Measurements from ENCODE around the gene CD86. TPM values are rescaled to one million over a fixed set of nuclear protein-coding genes. Genes with fewer than 3 reads are reported as not detected.

The CD86 gene
- 1 to 10 TPM; 1.9 to 2.5 TPM for total RNA-seq

- no peak within 1 kb of the TSS for H3K4me3 Mint-ChIP-seq
- H3K27me3 Mint-ChIP-seq: peaks cover 41% of the 10 kb centered on the region
- POLR2A ChIA-PET: no interaction called here
These were observed at the start of gene CD86 for GRCh38 chr3:122055215-122055614. Gene CD86 (plus strand): TSS chr3:122055362. CDS start chr3:122055490, 128 bp downstream.

GRCh38 chr3:122006267-122006666 lies 48.9 kb upstream of the CD86 start:
- Mint-ChIP-seq H3K27ac (no peak overlapping the region), H3K4me3 (no peak overlapping the region), H3K27me3 (peaks cover 12% of the 10 kb centered on the region), H3K36me3 (ENCODE audit: low read depth) (no peaks in the 10 kb centered on the region), H3K4me1 (peaks cover 12% of the 10 kb centered on the region), H3K9me3 (no peaks in the 10 kb centered on the region)
- POLR2A ChIA-PET: no interaction called here
- CTCF ChIA-PET: interaction anchor here (0.8 kb wide), 1 partner anchor 10 kb away, joined by 3 read pairs; no protein-coding TSS in a partner anchor
- no peak for DNase-seq

More at GRCh38 chr3:122055215-122055614, at the start of gene CD86:
- Mint-ChIP-seq H3K27ac (no peak within 1 kb of the TSS), H3K4me1 (no peaks in the 10 kb centered on the region), H3K9me3 (no peaks in the 10 kb centered on the region), H3K36me3 (ENCODE audit: low read depth) (peaks cover 2% of the 10 kb centered on the region)
- no peak for DNase-seq
- CTCF ChIA-PET: interaction anchor here (1.4 kb wide), 1 partner anchor 10 kb away, joined by 6 read pairs; no protein-coding TSS in a partner anchor

GRCh38 chr3:122008166-122008565 lies 47.0 kb upstream of the CD86 start:
- CTCF ChIA-PET: interaction anchor here (0.6 to 1.7 kb wide), 3 partner anchors 16 to 93 kb away, joined by 3 to 6 read pairs (median 5); no protein-coding TSS in a partner anchor
- Mint-ChIP-seq H3K4me3 (no peak overlapping the region), H3K36me3 (ENCODE audit: low read depth) (no peaks in the 10 kb centered on the region), H3K27ac (no peak overlapping the region), H3K9me3 (no peaks in the 10 kb centered on the region), H3K27me3 (peaks cover 20% of the 10 kb centered on the region), H3K4me1 (peaks cover 12% of the 10 kb centered on the region)
- POLR2A ChIA-PET: no interaction called here
- DNase-seq: no peak

GRCh38 chr3:122010506-122010905 lies 44.7 kb upstream of the CD86 start:
- CTCF ChIA-PET: interaction anchor here (0.9 to 3.4 kb wide), 2 partner anchors 9 to 98 kb away, joined by 4 to 15 read pairs; no protein-coding TSS in a partner anchor
- POLR2A ChIA-PET: no interaction called here
- peaks cover 5% of the 10 kb centered on the region for H3K4me1 Mint-ChIP-seq
- no peak overlapping the region for H3K27ac Mint-ChIP-seq
- no peaks in the 10 kb centered on the region for H3K36me3 Mint-ChIP-seq (ENCODE audit: low read depth)
- H3K4me3 Mint-ChIP-seq: no peak overlapping the region
- DNase-seq: no peak
- H3K27me3 Mint-ChIP-seq: peaks cover 18% of the 10 kb centered on the region
- no peaks in the 10 kb centered on the region for H3K9me3 Mint-ChIP-seq

GRCh38 chr3:122011396-122011795 lies 43.8 kb upstream of the CD86 start:
- DNase-seq: no peak
- CTCF ChIA-PET: interaction anchor here (0.9 to 3.4 kb wide), 4 partner anchors 8 to 128 kb away, joined by 4 to 15 read pairs (median 6); no protein-coding TSS in a partner anchor
- Mint-ChIP-seq H3K27me3 (peaks cover 23% of the 10 kb centered on the region), H3K27ac (no peak overlapping the region), H3K36me3 (ENCODE audit: low read depth) (no peaks in the 10 kb centered on the region), H3K4me3 (no peak overlapping the region), H3K9me3 (peaks cover 4% of the 10 kb centered on the region), H3K4me1 (peaks cover 5% of the 10 kb centered on the region)
- POLR2A ChIA-PET: no interaction called here

GRCh38 chr3:122012821-122013220 lies 42.3 kb upstream of the CD86 start:
- POLR2A ChIA-PET: no interaction called here
- no peak overlapping the region for H3K27ac Mint-ChIP-seq

GRCh38 chr3:122013448-122013925 lies 41.7 kb upstream of the CD86 start:
- CTCF ChIA-PET: interaction anchor here (1.3 to 2.7 kb wide), 2 partner anchors 12 to 13 kb away, joined by 3 to 7 read pairs; no protein-coding TSS in a partner anchor
- DNase-seq: no peak
- no peaks in the 10 kb centered on the region for H3K36me3 Mint-ChIP-seq (ENCODE audit: low read depth)
- peaks cover 4% of the 10 kb centered on the region for H3K9me3 Mint-ChIP-seq
- peaks cover 27% of the 10 kb centered on the region for H3K27me3 Mint-ChIP-seq
- H3K4me1 Mint-ChIP-seq: peaks cover 5% of the 10 kb centered on the region
- POLR2A ChIA-PET: no interaction called here
- H3K27ac Mint-ChIP-seq: no peak overlapping the region
- no peak overlapping the region for H3K4me3 Mint-ChIP-seq

More at GRCh38 chr3:122012821-122013220, 42.3 kb upstream of the CD86 start:
- Mint-ChIP-seq H3K4me1 (peaks cover 5% of the 10 kb centered on the region), H3K36me3 (ENCODE audit: low read depth) (no peaks in the 10 kb centered on the region), H3K4me3 (no peak overlapping the region), H3K27me3 (peaks cover 23% of the 10 kb centered on the region), H3K9me3 (peaks cover 4% of the 10 kb centered on the region)
- CTCF ChIA-PET: interaction anchor here (1.3 to 2.7 kb wide), 4 partner anchors 11 to 130 kb away, joined by 3 to 7 read pairs (median 4); no protein-coding TSS in a partner anchor
- DNase-seq: no peak

- POLR2A ChIA-PET: no interaction called here
- H3K36me3 Mint-ChIP-seq (ENCODE audit: low read depth): no peaks in the 10 kb centered on the region
- peaks cover 5% of the 10 kb centered on the region for H3K4me1 Mint-ChIP-seq
- peaks cover 4% of the 10 kb centered on the region for H3K9me3 Mint-ChIP-seq
- no peak overlapping the region for H3K27ac Mint-ChIP-seq
- H3K27me3 Mint-ChIP-seq: peaks cover 36% of the 10 kb centered on the region
- no peak for DNase-seq
- H3K4me3 Mint-ChIP-seq: no peak overlapping the region
- CTCF ChIA-PET: interaction anchor here (1.7 kb wide), 1 partner anchor 11 kb away, joined by 3 read pairs; no protein-coding TSS in a partner anchor
These were observed 40.4 kb upstream of the CD86 start for GRCh38 chr3:122014741-122015140.

- Mint-ChIP-seq H3K27ac (no peak overlapping the region), H3K36me3 (ENCODE audit: low read depth) (no peaks in the 10 kb centered on the region), H3K4me1 (peaks cover 7% of the 10 kb centered on the region), H3K27me3 (peaks cover 39% of the 10 kb centered on the region), H3K4me3 (no peak overlapping the region), H3K9me3 (peaks cover 4% of the 10 kb centered on the region)
- DNase-seq: no peak
- CTCF ChIA-PET: interaction anchor here (0.8 to 3.2 kb wide), 4 partner anchors 9 to 24 kb away, joined by 4 to 15 read pairs (median 6); no protein-coding TSS in a partner anchor
- POLR2A ChIA-PET: no interaction called here
These were observed 35.7 kb upstream of the CD86 start for GRCh38 chr3:122019493-122019892.

GRCh38 chr3:122021037-122021436 lies 34.1 kb upstream of the CD86 start:
- ChIA-PET POLR2A (no interaction called here), CTCF (interaction anchor here (3.2 kb wide), 2 partner anchors 9 to 11 kb away, joined by 8 to 15 read pairs; no protein-coding TSS in a partner anchor)
- H3K36me3 Mint-ChIP-seq (ENCODE audit: low read depth): no peaks in the 10 kb centered on the region
- peaks cover 37% of the 10 kb centered on the region for H3K27me3 Mint-ChIP-seq
- H3K9me3 Mint-ChIP-seq: peaks cover under 1% of the 10 kb centered on the region
- H3K27ac Mint-ChIP-seq: no peak overlapping the region
- DNase-seq: no peak
- peaks cover 7% of the 10 kb centered on the region for H3K4me1 Mint-ChIP-seq
- no peak overlapping the region for H3K4me3 Mint-ChIP-seq

GRCh38 chr3:122021811-122022401 lies 33.3 kb upstream of the CD86 start, which contains the start of gene ILDR1:
Gene ILDR1 (minus strand): TSS chr3:122022247. CDS start chr3:122022077, 170 bp downstream.
- Mint-ChIP-seq H3K27me3 (peaks cover 39% of the 10 kb centered on the region), H3K36me3 (ENCODE audit: low read depth) (no peaks in the 10 kb centered on the region), H3K9me3 (no peaks in the 10 kb centered on the region), H3K27ac (no peak within 1 kb of the TSS), H3K4me1 (peaks cover 7% of the 10 kb centered on the region), H3K4me3 (peak within 1 kb of the TSS; percentile 57)
- CTCF ChIA-PET: interaction anchor here (3.2 kb wide), 1 partner anchor 9 kb away, joined by 8 read pairs; no protein-coding TSS in a partner anchor
- POLR2A ChIA-PET: no interaction called here
- no peak for DNase-seq

- POLR2A ChIA-PET: no interaction called here
- DNase-seq: no peak
- H3K27ac Mint-ChIP-seq: no peak overlapping the region
- H3K9me3 Mint-ChIP-seq: no peaks in the 10 kb centered on the region
- no peak overlapping the region for H3K4me3 Mint-ChIP-seq
- peaks cover 7% of the 10 kb centered on the region for H3K4me1 Mint-ChIP-seq
- no peaks in the 10 kb centered on the region for H3K36me3 Mint-ChIP-seq (ENCODE audit: low read depth)
- H3K27me3 Mint-ChIP-seq: peaks cover 34% of the 10 kb centered on the region
- CTCF ChIA-PET: interaction anchor here (0.7 to 1.6 kb wide), 3 partner anchors 9 to 81 kb away, joined by 3 to 5 read pairs (median 3); no protein-coding TSS in a partner anchor
These were observed 31.7 kb upstream of the CD86 start for GRCh38 chr3:122023335-122023910.

- Mint-ChIP-seq H3K27ac (no peak overlapping the region), H3K36me3 (ENCODE audit: low read depth) (no peaks in the 10 kb centered on the region), H3K9me3 (no peaks in the 10 kb centered on the region), H3K27me3 (peaks cover 25% of the 10 kb centered on the region), H3K4me1 (peaks cover 9% of the 10 kb centered on the region), H3K4me3 (no peak overlapping the region)
- ChIA-PET CTCF (interaction anchor here (1.1 to 1.6 kb wide), 4 partner anchors 9 to 30 kb away, joined by 3 to 5 read pairs (median 3); no protein-coding TSS in a partner anchor), POLR2A (no interaction called here)
- DNase-seq: no peak
These were observed 30.4 kb upstream of the CD86 start for GRCh38 chr3:122024800-122025199.
